Duodenal mucosa (tissue), 2 donors: ENCODE measurements around the gene RNF8.

Experiments
- H3K27ac ChIP-seq: one replicate; pipeline ENCODE4 v1.7.0; 2013; ENCODE audit warnings: low read depth, low read length
- H3K27me3 ChIP-seq, 2 donors: one replicate each; pipeline ENCODE4 v1.7.0; 2013; ENCODE audit warnings: low read length in 2 of 2, control low read depth in 1 of 2; ENCODE audit not compliant: insufficient read depth in 2 of 2, control insufficient read depth in 1 of 2
- H3K36me3 ChIP-seq, 2 donors: one replicate each; pipeline ENCODE4 v1.7.0; 2013; ENCODE audit warnings: low read length in 2 of 2, control low read depth in 1 of 2; ENCODE audit not compliant: insufficient read depth in 2 of 2, control insufficient read depth in 1 of 2
- H3K4me1 ChIP-seq, 2 donors: one replicate each; pipeline ENCODE4 v1.7.0; 2013; ENCODE audit warnings: low read length in 2 of 2, control low read depth in 1 of 2; ENCODE audit not compliant: insufficient read depth in 2 of 2, control insufficient read depth in 1 of 2
- H3K4me3 ChIP-seq, 2 donors: one replicate each; pipeline ENCODE4 v1.7.0; 2013; ENCODE audit warnings: low read length in 2 of 2, low read depth in 1 of 2
- H3K9ac ChIP-seq, 2 donors: one replicate each; pipeline ENCODE4 v1.7.0; 2013; ENCODE audit warnings: low read length in 2 of 2, low read depth in 1 of 2
- H3K9me3 ChIP-seq, 2 donors: one replicate each; pipeline ENCODE4 v1.7.0; 2013; ENCODE audit warnings: low read length in 2 of 2, control low read depth in 1 of 2; ENCODE audit not compliant: control insufficient read depth in 1 of 2

The RNF8 gene

DNA sequence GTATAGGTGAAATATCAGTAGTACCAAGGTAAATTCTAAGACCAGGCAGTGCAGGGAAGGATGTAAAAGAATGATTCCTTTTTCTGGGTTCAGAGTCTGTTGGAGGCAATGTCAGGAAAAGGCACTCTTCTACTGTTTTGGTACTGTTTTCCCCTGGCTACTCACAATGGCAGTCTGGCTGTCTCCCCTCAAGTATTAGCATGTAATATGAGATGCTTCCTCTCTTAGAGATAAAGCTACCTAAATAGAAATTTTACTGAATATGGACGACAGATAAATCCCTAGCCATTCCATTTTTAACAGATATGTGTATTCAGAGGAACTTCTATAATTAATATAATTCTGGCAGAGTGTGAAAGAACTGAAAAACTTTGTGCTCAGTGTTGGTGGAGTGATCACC is 3.5 kb downstream of the RNF8 start:
- no peaks in the 10 kb centered on the region for H3K27me3 ChIP-seq
- H3K27ac ChIP-seq: no peak overlapping the region
- H3K4me1 ChIP-seq: peaks cover 6 to 14% of the 10 kb centered on the region in 2 donors
- no peak overlapping the region for H3K9ac ChIP-seq
- no peak overlapping the region for H3K4me3 ChIP-seq
- no peaks in the 10 kb centered on the region for H3K9me3 ChIP-seq
- H3K36me3 ChIP-seq: peaks cover 14 to 17% of the 10 kb centered on the region in 2 donors

DNA sequence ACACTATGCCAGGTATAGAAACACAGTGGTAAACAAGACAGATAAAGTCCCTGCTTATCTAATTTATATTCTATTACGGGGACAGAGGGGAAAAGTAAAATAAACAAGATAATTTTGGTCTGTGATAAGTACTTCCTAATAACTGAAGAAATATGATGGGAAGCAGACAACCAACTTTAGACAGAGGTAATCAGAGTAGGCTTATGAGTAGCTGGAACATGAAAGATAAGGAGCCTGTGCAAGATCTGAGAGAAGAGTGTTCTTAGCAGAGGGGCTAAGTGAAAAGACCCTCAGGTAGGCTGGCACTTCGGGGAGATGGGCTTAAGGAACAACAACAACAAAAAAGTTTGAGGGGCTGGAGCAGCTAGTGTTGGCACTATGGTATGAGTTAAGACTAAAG is 4.1 kb downstream of the RNF8 start:
- Histone ChIP-seq H3K27ac (no peak overlapping the region), H3K9me3 (no peaks in the 10 kb centered on the region), H3K4me1 (peaks cover 6 to 14% of the 10 kb centered on the region in 2 donors), H3K27me3 (no peaks in the 10 kb centered on the region), H3K4me3 (no peak overlapping the region), H3K36me3 (peaks cover 14 to 21% of the 10 kb centered on the region in 2 donors), H3K9ac (no peak overlapping the region)

DNA sequence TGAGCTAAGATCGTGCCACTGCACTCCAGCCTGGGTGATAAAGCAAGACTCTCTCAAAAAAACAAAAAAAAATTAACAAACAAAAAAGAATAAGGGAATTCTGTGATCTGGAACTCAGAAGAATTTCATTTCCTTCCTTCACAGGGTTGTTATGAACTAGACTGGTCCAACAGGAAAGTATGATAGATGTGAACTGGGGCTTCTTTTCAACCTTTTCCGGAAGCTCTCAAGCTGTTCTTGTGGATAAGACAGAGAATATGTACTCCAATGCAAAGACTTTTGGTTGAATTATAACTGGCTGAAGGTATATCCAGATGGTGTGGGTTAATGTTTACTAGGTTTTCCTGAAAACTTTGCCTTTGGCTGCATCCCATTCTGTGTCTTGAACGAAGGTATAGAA is 5.3 kb downstream of the RNF8 start:
- H3K9me3 ChIP-seq: no peaks in the 10 kb centered on the region

GRCh38 chr6:37362101-37362828 is 8.5 kb downstream of the RNF8 start:
- Histone ChIP-seq H3K4me3 (no peak overlapping the region), H3K27ac (no peak overlapping the region), H3K9me3 (no peaks in the 10 kb centered on the region), H3K9ac (no peak overlapping the region), H3K36me3 (peaks cover 14 to 30% of the 10 kb centered on the region in 2 donors), H3K27me3 (no peaks in the 10 kb centered on the region), H3K4me1 (no peaks in the 10 kb centered on the region)

More for the DNA sequence above, 5.3 kb downstream of the RNF8 start:
- H3K4me1 ChIP-seq: peaks cover 6 to 10% of the 10 kb centered on the region in 2 donors
- H3K36me3 ChIP-seq: peaks cover 14 to 26% of the 10 kb centered on the region in 2 donors
- H3K27me3 ChIP-seq: no peaks in the 10 kb centered on the region
- no peak overlapping the region for H3K9ac ChIP-seq
- H3K27ac ChIP-seq: no peak overlapping the region
- H3K4me3 ChIP-seq: no peak overlapping the region

DNA sequence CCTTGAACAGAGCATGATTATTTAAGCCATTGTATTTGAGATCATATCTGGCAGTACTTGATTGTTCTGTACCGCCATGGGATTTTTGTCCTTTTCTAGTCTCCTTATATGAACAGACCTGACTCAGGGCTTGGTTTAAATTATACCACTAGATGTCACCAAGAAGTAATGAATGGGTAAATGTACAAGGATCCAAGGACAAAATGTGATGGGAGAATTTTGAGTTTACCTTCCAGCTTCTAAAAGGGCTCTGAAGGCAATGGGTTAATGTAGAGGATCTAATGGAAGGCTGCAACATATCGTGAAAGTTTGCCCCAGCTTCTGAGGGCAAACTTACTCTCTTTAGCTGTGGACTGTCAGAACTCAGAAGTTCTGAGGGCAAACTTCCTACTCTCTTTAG is 12.0 kb downstream of the RNF8 start:
- Histone ChIP-seq H3K4me3 (no peak overlapping the region), H3K9me3 (no peaks in the 10 kb centered on the region), H3K36me3 (peaks cover 12 to 57% of the 10 kb centered on the region in 2 donors), H3K27ac (no peak overlapping the region), H3K27me3 (no peaks in the 10 kb centered on the region), H3K4me1 (no peaks in the 10 kb centered on the region), H3K9ac (no peak overlapping the region)

DNA sequence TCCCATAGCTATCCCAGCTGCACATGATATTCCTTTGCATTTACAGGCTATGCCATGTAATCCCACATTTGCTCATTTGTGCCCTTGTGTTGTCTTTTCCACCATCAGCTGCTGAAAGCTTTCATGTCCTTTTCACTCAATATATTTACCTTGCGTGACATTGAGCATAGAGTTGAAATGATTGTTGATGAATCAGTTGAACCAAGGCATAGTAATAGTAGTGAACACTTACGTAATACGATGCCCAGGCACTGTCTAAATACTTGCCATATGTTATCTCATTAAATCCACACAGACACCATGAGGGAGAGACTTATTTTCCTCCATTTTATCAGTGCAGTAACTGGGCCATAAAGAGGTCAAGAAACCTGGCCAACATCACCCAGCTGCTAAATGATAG is 13.1 kb downstream of the RNF8 start:
- no peak overlapping the region for H3K27ac ChIP-seq
- H3K27me3 ChIP-seq: no peaks in the 10 kb centered on the region
- H3K9ac ChIP-seq: no peak overlapping the region
- H3K4me1 ChIP-seq: no peaks in the 10 kb centered on the region
- H3K4me3 ChIP-seq: no peak overlapping the region
- no peaks in the 10 kb centered on the region for H3K9me3 ChIP-seq
- peaks cover 7 to 58% of the 10 kb centered on the region in 2 donors for H3K36me3 ChIP-seq

- Histone ChIP-seq H3K27me3 (no peaks in the 10 kb centered on the region), H3K9ac (no peak overlapping the region), H3K4me1 (no peaks in the 10 kb centered on the region), H3K27ac (no peak overlapping the region), H3K4me3 (no peak overlapping the region), H3K36me3 (peaks cover 6 to 45% of the 10 kb centered on the region in 2 donors), H3K9me3 (no peaks in the 10 kb centered on the region)
These were observed 15.2 kb downstream of the RNF8 start for GRCh38 chr6:37368961-37369320.

GRCh38 chr6:37369321-37370201 is 15.8 kb downstream of the RNF8 start:
- Histone ChIP-seq H3K4me1 (no peaks in the 10 kb centered on the region), H3K4me3 (no peak overlapping the region), H3K36me3 (peaks cover 6 to 50% of the 10 kb centered on the region in 2 donors), H3K9ac (no peak overlapping the region), H3K27ac (no peak overlapping the region), H3K9me3 (no peaks in the 10 kb centered on the region), H3K27me3 (no peaks in the 10 kb centered on the region)

DNA sequence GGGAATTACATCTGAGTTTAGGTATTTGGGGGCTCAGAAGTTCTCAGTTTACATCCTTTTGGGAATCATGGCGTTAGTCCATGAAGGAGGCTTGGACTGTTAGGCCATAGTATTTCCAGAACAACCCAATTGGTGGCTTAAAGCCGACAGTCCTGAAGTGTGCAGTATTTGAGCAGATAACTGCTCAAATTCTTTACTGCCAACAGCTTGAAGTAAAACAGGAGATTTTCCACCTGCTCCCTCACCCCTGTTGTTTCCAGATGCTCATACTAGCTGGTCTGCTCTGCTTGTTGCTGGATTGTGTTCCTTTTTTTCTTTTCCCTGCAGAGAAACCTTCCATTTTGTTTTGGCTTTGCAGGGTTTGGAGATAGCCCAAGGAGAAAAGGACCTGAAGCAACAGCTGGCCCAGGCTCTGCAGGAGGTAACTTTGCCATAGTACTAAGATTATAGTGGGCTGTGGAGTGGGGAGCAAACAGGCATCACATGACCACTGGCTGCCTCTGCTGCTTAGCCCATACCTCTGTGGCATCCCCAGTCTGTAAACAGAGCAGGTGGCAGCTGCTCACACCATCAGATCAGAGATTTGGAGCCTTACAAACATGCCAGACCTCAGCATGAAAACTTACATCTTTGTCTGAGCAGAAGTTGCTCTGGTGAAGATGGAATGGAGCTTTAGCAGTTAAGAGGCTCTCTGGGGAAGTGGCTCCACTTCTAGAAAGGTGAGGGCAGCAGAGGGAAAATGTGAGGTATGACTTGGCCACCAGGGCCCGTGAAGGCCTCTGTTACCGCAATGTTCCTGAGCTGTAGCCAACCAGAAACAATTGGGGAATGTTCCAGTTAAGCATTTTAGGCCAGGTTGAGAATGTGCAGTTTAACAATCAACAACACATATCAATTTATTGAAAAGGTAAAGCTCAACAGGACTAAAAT is 17.6 kb downstream of the RNF8 start:
- H3K27me3 ChIP-seq: no peaks in the 10 kb centered on the region
- H3K9ac ChIP-seq: no peak overlapping the region
- no peak overlapping the region for H3K27ac ChIP-seq
- H3K9me3 ChIP-seq: no peaks in the 10 kb centered on the region
- H3K4me1 ChIP-seq: no peaks in the 10 kb centered on the region
- H3K4me3 ChIP-seq: no peak overlapping the region
- H3K36me3 ChIP-seq: peaks cover 10 to 68% of the 10 kb centered on the region in 2 donors
